GM12892 (cell line): ENCODE results near the gene FCGR3A.
A peak's percentile ranks its signal among the peaks of the same experiment; 100 is the strongest.
"Not testable (repeated sequence)": the region's sequence is repeated elsewhere in the genome, so short reads cannot be mapped to it uniquely, and the experiment has no call there.

Experiments
- DNase-seq: peaks from one replicate; pipeline ENCODE4 v3.0.0; 2011; ENCODE audit not compliant: insufficient read length
- FAIRE-seq: peaks from 2 replicates; lab custom pipeline; 2011; peaks lifted over from hg19 to GRCh38; lab: Jason Lieb, UNC
- POLR2A ChIP-seq: IDR thresholded peaks from 2 replicates; pipeline ENCODE4 v1.6.1; 2011; ENCODE audit warnings: low read depth, low read length, control low read depth
- POLR2AphosphoS5 ChIP-seq: IDR thresholded peaks from 2 replicates; pipeline ENCODE4 v1.6.1; 2011; ENCODE audit warnings: low read depth, low read length, control low read depth
- TAF1 ChIP-seq: IDR thresholded peaks from 2 replicates; pipeline ENCODE4 v1.6.1; 2011; ENCODE audit warnings: low read depth, mild to moderate bottlenecking, control low read depth, low read length, borderline replicate concordance

The FCGR3A gene

DNA sequence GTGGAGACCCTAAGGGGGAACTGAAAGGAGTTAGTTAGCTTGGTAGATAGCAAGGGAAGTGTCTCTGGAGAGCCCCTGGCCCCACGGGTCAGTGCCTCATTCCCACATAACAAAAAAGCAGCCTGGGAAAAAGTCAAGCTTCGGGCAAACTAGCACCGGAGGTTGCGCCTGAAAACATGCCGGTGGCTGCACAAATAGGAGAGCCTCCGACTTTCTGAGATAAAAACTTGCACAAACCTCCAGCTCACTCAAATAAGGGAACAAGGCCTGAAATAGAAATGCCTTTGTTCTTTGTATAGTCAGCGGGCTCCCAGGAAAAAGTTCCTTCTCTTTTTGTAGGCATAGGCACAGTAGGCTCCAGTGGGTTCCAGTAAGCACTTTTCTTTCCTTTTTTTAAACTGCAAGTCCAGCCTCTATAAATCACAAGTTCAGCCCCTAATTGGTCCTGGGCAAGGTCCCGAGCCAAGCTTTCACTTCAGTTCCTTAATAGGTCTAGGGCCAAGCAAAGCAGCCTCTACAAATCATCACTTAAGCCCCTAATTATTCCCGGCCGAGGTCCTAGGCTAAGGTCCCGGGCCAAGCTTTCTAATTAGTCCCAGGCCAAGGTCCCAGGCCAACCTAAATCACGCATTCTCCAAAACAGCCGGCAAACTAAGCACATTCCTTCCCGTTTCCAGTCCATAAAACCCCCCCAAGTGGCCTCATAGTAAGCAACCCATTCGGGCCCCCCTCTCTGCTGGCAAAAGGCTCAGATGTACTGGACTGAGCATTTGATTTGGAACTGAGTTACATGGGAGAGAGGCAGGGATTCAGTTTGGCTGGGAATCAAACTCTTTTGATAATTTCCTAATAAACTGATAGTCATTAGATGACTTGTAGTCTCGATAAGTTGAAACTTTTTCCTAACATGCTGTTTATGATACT, 16.7 kb downstream of the FCGR3A start:
- FAIRE-seq, DNase-seq: not testable (repeated sequence)

DNA sequence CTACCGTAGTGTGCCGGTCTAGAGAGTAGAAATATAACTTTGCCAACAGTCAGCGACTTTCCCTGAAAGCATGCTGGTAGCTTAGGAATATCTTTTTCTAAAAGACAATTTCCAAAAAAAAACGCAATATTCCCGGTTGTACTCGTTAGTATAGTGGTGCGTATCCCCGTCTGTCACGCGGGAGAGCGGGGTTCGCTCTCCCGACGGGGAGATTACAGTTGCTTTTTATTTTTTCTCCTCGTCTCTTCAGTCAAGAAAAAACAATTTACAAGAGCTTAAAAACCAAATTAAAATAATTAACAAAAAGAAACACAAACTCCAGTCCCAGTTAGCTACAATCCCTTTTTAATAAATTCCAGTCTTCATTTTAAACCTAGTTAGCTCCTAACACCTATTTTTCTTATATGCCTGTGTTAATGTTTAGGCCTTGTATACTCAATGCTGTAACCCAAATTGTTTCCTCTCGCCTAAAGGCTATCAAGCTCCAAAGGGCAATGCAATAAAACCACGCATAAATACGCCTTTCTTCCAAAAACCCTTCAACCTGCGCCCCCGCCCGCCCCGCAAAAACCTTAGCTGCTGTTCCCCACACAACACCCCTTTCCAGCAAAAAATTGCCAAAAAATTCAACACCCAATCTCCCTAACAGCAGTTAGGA, 17.5 kb downstream of the FCGR3A start:
- TF ChIP-seq POLR2AphosphoS5 (no peak), TAF1 (no peak), POLR2A (no peak)
- no peak for DNase-seq
- FAIRE-seq, result no peak

DNA sequence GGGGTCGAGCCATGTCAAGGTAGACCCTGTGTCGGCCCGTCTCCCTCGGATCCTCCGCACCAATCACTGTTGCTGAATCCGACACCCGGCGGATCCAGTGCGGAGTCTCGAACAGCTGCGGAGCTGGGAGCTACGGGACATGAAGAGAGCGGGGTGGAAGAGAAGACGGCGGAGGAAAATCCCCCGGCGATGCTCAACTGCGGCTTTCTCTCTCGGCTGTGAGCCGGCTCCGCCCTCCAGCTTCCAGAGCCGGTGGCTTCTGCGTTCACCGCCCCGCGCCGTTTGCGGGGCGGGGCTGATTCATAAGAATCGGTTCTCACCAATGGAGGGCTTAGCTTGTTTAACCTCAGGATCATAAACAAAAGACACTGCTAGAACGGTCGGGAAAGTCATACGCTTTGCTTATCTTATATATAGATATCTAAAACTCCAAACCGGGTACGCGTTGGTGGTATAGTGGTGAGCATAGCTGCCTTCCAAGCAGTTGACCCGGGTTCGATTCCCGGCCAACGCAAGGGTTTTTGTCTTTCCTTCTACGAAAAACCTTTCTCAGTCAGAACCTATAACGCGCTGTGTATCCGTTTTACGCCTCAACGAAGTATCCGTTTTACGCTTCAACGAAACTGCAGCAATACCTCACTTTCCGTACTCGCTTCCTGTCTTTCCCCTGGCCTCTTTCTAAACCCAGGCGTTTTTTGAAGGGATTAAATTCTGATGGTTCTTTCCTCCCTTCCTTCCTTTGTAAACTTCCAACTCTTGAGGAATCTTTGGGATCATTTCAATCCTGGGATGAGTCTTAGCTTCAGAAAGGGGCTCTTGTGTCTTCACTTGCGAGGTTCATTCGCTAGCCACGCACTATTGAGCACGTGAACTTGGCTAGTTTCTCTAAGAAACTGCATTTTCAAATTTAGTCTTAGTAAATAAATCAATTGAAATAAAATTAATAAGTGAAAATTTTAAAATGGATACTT, 18.7 kb downstream of the FCGR3A start:
- peak; percentile 93 for FAIRE-seq
- peak; percentile 51 for DNase-seq

DNA sequence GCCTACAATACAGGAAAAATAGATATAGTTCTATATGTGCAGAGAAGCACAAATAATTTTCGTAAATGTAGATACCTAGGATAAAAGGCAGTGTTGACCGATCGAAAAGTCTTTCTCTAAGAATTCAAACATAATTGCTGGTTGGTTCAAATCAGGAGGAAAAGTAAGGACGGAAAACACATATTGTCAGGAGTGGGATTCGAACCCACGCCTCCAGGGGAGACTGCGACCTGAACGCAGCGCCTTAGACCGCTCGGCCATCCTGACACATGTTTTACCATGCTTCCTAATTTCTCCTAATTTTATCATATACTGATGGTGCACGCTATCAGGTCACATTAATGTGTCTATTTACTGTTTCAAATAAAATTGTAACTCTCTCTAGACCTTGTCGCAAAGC, 19.5 kb downstream of the FCGR3A start:
- FAIRE-seq, DNase-seq: not testable (repeated sequence)

DNA sequence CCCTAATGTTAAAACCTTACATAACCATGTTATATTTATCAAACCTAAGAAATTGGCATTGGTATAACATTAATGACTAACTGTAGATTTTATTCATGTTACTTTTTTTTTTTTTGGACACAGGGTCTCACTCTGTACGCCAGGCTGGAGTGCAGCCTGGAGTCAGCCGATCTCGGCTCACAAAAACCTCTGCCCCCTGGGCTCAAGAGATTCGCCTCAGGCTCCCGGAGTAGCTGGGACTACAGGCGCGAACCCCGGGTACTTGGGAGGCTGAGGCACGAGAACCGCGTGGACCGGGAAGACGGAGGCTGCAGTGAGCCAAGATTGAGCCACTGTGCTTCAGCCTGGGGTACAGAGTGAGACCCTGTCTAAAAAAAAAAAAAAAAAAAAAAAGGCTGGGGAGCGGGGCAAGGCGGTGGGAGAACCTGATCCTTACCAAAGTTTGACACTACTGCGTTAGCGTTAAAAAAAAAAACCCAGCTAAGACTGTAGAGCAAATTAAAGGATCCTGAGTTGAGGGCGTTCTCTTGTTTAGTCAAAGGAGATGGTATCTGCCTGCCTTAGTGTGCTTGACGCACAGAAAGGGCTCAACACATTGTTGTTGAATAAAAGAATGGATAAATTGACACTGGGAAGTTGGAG, 20.0 kb downstream of the FCGR3A start:
- FAIRE-seq, result peak; percentile 82
- DNase-seq, result not testable (repeated sequence)

DNA sequence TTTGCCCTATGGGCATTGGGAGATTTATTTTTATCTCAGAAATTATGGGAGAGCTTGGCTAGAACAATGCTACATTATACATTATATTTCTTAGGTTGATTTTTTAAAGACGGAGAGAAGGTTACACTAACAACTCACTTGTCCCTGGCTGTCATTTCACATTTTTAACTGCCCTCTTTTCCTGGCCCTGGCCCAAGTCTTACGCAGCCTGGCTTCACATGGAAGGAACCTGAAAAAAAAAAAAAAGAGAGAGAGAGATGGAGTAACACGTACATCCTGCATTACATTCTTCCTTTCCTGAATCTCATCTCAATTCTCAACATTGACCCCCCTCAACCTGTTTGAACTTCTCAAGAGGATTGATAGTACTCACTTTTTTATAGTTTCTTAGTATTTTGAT, 21.1 kb downstream of the FCGR3A start:
- FAIRE-seq, DNase-seq: not testable (repeated sequence)

DNA sequence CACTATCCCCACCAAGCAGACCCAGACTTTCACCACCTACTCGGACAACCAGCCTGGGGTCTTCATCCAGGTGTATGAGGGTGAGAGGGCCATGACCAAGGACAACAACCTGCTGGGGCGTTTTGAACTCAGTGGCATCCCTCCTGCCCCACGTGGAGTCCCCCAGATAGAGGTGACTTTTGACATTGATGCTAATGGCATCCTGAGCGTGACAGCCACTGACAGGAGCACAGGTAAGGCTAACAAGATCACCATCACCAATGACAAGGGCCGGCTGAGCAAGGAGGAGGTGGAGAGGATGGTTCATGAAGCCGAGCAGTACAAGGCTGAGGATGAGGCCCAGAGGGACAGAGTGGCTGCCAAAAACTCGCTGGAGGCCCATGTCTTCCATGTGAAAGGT, 23.7 kb downstream of the FCGR3A start:
- FAIRE-seq, DNase-seq: not testable (repeated sequence)

DNA sequence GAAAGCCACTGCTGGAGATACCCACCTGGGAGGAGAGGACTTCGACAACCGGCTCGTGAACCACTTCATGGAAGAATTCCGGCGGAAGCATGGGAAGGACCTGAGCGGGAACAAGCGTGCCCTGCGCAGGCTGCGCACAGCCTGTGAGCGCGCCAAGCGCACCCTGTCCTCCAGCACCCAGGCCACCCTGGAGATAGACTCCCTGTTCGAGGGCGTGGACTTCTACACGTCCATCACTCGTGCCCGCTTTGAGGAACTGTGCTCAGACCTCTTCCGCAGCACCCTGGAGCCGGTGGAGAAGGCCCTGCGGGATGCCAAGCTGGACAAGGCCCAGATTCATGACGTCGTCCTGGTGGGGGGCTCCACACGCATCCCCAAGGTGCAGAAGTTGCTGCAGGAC, 24.3 kb downstream of the FCGR3A start:
- FAIRE-seq, DNase-seq: not testable (repeated sequence)

DNA sequence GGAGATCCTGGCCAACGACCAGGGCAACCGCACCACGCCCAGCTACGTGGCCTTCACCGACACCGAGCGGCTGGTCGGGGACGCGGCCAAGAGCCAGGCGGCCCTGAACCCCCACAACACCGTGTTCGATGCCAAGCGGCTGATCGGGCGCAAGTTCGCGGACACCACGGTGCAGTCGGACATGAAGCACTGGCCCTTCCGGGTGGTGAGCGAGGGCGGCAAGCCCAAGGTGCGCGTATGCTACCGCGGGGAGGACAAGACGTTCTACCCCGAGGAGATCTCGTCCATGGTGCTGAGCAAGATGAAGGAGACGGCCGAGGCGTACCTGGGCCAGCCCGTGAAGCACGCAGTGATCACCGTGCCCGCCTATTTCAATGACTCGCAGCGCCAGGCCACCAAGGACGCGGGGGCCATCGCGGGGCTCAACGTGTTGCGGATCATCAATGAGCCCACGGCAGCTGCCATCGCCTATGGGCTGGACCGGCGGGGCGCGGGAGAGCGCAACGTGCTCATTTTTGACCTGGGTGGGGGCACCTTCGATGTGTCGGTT, 24.8 kb downstream of the FCGR3A start:
- DNase-seq, result not testable (repeated sequence)
- FAIRE-seq, result peak; percentile 76

DNA sequence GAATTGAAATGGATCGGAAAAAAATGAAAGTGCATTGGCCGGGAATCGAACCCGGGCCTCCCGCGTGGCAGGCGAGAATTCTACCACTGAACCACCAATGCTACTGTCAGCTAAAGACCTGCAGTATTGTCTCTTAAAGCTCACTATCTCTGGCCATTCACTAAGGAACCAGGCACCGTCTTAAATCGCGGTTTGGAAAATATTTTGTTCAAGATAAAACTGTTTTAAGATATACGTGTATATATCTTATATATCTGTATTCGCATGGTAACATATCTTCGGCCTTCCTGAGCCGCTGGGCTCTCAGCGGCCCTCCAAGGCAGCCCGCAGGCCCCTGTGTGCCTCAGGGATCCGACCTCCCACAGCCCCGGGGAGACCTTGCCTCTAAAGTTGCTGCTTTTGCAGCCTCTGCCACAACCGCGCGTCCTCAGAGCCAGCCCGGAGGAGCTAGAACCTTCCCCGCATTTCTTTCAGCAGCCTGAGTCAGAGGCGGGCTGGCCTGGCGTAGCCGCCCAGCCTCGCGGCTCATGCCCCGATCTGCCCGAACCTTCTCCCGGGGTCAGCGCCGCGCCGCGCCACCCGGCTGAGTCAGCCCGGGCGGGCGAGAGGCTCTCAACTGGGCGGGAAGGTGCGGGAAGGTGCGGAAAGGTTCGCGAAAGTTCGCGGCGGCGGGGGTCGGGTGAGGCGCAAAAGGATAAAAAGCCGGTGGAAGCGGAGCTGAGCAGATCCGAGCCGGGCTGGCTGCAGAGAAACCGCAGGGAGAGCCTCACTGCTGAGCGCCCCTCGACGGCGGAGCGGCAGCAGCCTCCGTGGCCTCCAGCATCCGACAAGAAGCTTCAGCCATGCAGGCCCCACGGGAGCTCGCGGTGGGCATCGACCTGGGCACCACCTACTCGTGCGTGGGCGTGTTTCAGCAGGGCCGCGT, 25.5 kb downstream of the FCGR3A start, which contains the start of gene HSPA6:
TSS of gene HSPA6 (plus strand) at position 724 of the 925 bp plus-strand sequence. CDS start at position 843, 119 bp downstream.
- FAIRE-seq (peak; percentile 40), DNase-seq (peak; percentile 63)

DNA sequence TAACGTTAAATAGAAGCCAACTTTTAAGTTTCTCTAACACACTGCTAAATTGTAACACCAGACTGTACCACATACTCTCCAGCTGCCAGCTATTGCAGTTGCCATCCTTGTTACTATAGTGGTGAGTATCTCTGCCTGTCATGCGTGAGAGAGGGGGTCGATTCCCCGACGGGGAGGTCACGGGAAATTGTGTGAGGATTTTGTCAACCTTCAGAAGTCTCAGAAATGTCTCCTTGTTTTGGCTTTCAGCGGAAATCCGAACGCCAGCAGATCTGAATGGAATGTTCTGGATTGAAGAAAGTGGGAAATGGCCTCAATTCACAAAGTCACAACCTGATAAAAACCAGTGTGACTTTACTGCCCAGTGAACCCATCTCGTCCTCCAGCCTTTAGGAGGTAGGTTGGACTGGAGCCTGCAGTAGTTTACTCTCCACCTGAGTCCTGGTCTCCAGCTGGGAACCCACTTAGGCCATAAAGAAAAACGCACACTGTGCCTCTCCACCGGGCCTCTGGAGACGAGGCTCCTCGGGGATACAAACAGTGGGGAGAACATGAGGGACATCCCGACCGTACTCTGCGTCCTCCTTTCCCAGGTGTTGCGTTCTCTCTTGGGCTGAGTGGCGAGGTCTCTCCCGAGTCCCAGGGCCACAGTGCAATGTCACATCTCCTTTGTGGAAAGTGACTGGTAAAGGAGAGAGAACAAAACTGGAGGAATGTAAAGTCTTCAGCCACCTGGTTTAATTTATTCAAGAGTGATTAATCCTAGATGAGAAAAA, 26.4 kb downstream of the FCGR3A start:
- FAIRE-seq, DNase-seq: not testable (repeated sequence)

DNA sequence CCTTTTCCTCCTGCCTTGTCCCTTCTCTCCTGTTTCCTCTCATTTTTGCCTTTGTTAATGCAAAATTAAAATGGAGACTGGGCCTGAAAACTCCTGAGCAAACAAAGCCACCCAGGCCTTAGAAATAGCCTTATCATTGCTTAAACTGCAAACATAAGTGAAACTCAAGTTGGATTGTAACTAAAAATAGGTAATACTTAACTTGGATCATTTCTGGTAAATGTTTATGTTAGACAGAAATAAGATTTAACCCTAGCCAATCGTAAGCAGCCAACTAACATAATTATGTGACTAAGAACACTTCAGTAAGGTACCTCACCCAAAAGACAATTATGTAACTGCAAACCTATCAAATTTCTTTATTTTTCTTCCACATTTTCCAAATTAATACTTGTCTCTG, 35.7 kb downstream of the FCGR3A start:
- FAIRE-seq, DNase-seq: not testable (repeated sequence)

DNA sequence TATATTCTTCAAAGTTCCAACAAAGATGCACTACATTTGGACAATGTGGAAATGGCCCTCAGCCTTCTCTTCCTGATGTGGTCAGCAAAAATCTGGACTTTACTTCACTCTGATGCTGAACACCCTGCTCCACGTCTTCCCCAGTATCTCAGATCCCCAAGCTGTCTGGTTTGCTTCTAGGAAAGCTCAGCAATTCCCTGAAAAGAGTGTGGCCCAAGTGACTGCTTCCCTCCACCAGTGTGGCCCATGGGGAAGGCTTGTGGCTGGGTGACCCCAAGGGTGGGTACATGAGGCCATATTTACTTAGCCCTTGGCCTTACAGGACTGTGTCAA, 36.2 kb downstream of the FCGR3A start:
- DNase-seq, FAIRE-seq: not testable (repeated sequence)

DNA sequence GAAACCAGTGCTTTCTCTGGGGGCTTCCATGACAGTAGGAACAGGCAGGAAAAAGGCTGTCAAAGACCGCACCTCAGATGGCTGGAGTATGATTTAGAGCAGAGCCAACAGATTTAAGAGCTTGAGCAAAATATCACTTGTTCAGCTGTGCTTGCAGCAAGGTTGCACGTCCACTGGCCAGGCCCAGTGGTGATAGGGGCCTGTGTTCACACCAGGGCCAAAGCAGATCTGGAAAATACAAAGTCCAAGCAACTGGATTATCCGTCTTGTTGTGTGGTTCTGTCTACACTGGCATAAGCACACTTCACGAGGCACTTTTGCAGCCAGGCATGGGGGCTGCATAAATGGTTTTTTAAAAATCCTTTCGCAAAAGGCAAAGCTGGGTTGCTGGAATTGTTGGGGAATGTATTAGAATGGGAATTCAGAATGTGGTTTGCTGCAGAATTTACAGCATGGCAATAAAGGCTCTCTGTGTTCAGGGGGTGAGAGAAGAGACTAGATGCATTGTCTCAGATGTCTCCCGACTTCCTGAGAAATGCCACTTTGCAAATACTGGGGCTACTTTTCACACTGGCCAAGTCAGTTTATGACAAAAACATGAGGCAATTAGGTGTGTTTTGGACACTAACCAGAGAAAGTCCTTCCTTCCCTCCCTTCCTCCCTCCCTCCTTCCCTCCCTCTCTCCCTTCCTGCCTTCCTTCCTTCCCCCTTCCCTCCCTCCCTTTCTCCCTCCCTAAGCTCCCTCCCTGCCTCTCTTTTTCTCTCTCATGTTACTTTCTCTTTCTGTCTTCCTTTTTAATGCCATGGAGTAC, 36.8 kb downstream of the FCGR3A start:
- peak; percentile 72 for FAIRE-seq
- DNase-seq, result not testable (repeated sequence)
